Activated naive CD8-positive, alpha-beta T cell treated with anti-CD3 and anti-CD28 coated beads, Interleukin-2, amount 10 ng/mL, durations not matched to agents 7 days and 5 days (primary cell): ENCODE results near the gene YIPF4. TPM values are rescaled to one million over a fixed set of nuclear protein-coding genes. Genes with fewer than 3 reads are reported as not detected.
"Not testable (repeated sequence)": the region's sequence is repeated elsewhere in the genome, so short reads cannot be mapped to it uniquely, and the experiment has no call there.

Experiments used
- ATAC-seq: fragments of 150-1000 bp; cut with Tn5 transposase; one replicate; pipeline ENCODE4 v1.10.0; 2021; ENCODE audit warnings: low read depth, moderate library complexity
- POLR2A ChIA-PET: fragments of 350-600 bp; sonication (Branson Sonifier 250); formaldehyde crosslinking; loops from one replicate; lab custom pipeline; 2021; ENCODE audit warnings: antibody characterized with exemption; lab: Charles Lee
- DNase-seq: peaks from one replicate; pipeline ENCODE4 v3.0.0; 2021
- H3K27ac Mint-ChIP-seq: one replicate; pipeline ENCODE4 v1.8.0; 2022; ENCODE audit warnings: mild to moderate bottlenecking, mixed read lengths
- H3K27me3 Mint-ChIP-seq: one replicate; pipeline ENCODE4 v1.8.0; 2022; ENCODE audit warnings: mild to moderate bottlenecking, moderate library complexity, mixed read lengths
- H3K36me3 Mint-ChIP-seq: one replicate; pipeline ENCODE4 v1.8.0; 2021; ENCODE audit warnings: mild to moderate bottlenecking, mixed read lengths
- H3K4me1 Mint-ChIP-seq: one replicate; pipeline ENCODE4 v1.8.0; 2021; ENCODE audit warnings: mixed read lengths
- H3K4me3 Mint-ChIP-seq: one replicate; pipeline ENCODE4 v1.8.0; 2022; ENCODE audit warnings: mild to moderate bottlenecking, moderate library complexity, mixed read lengths
- H3K9me3 Mint-ChIP-seq: one replicate; pipeline ENCODE4 v1.8.0; 2021; ENCODE audit warnings: mixed read lengths
- total RNA-seq, 2 experiments: library from RNA; stranded (reverse); gene quantifications; one replicate each; pipeline ENCODE4 v1.2.3, GENCODE V29; 2021

The YIPF4 gene
- total RNA-seq, 2 experiments from 2014 or later, result 32.6 to 33.8 TPM

GRCh38 chr2:32293966-32294562, 16.4 kb downstream of the YIPF4 start:
- H3K36me3 Mint-ChIP-seq, result peaks cover 28% of the 10 kb centered on the region
- H3K4me1 Mint-ChIP-seq, H3K9me3 Mint-ChIP-seq, DNase-seq, ATAC-seq, H3K27me3 Mint-ChIP-seq, H3K27ac Mint-ChIP-seq, H3K4me3 Mint-ChIP-seq, POLR2A ChIA-PET: not testable (repeated sequence)

- Mint-ChIP-seq H3K36me3 (peaks cover 1% of the 10 kb centered on the region), H3K27ac (no peak overlapping the region)
- POLR2A ChIA-PET, result no interaction called here
Measured at GRCh38 chr2:32310577-32310976, 32.9 kb downstream of the YIPF4 start.

GRCh38 chr2:32314886-32315285, 37.2 kb downstream of the YIPF4 start:
- H3K36me3 Mint-ChIP-seq, result peaks cover 1% of the 10 kb centered on the region
- ATAC-seq (no peak), DNase-seq (no peak)
- H3K4me1 Mint-ChIP-seq, result no peaks in the 10 kb centered on the region
- no peak overlapping the region for H3K4me3 Mint-ChIP-seq
- POLR2A ChIA-PET, result no interaction called here
- no peaks in the 10 kb centered on the region for H3K27me3 Mint-ChIP-seq
- H3K9me3 Mint-ChIP-seq, result no peaks in the 10 kb centered on the region
- no peak overlapping the region for H3K27ac Mint-ChIP-seq

More at GRCh38 chr2:32310577-32310976, 32.9 kb downstream of the YIPF4 start:
- H3K4me3 Mint-ChIP-seq, result no peak overlapping the region
- H3K27me3 Mint-ChIP-seq, result no peaks in the 10 kb centered on the region
- no peaks in the 10 kb centered on the region for H3K9me3 Mint-ChIP-seq
- ATAC-seq (no peak), DNase-seq (no peak)
- H3K4me1 Mint-ChIP-seq, result no peaks in the 10 kb centered on the region

- H3K27ac Mint-ChIP-seq, ATAC-seq, DNase-seq, H3K9me3 Mint-ChIP-seq, POLR2A ChIA-PET, H3K4me1 Mint-ChIP-seq, H3K36me3 Mint-ChIP-seq, H3K4me3 Mint-ChIP-seq, H3K27me3 Mint-ChIP-seq: not testable (repeated sequence)
Measured at GRCh38 chr2:32328679-32329078, 51.0 kb downstream of the YIPF4 start.

GRCh38 chr2:32329180-32329980, 51.7 kb downstream of the YIPF4 start:
- POLR2A ChIA-PET, ATAC-seq, H3K4me3 Mint-ChIP-seq, H3K36me3 Mint-ChIP-seq, H3K27me3 Mint-ChIP-seq, H3K4me1 Mint-ChIP-seq, DNase-seq, H3K27ac Mint-ChIP-seq, H3K9me3 Mint-ChIP-seq: not testable (repeated sequence)

- Mint-ChIP-seq H3K36me3 (peaks cover 3% of the 10 kb centered on the region), H3K9me3 (no peaks in the 10 kb centered on the region), H3K4me3 (no peak overlapping the region), H3K27me3 (no peaks in the 10 kb centered on the region), H3K27ac (no peak overlapping the region), H3K4me1 (no peaks in the 10 kb centered on the region)
- DNase-seq, result no peak
- ATAC-seq, result no peak
- POLR2A ChIA-PET, result no interaction called here
Measured at GRCh38 chr2:32330136-32330535, 52.4 kb downstream of the YIPF4 start.

GRCh38 chr2:32342801-32343200, 65.1 kb downstream of the YIPF4 start:
- Mint-ChIP-seq H3K27me3 (no peaks in the 10 kb centered on the region), H3K4me1 (no peaks in the 10 kb centered on the region), H3K27ac (no peak overlapping the region), H3K36me3 (no peaks in the 10 kb centered on the region), H3K4me3 (no peak overlapping the region), H3K9me3 (no peaks in the 10 kb centered on the region)
- no peak for DNase-seq
- no peak for ATAC-seq
- POLR2A ChIA-PET, result no interaction called here

- H3K9me3 Mint-ChIP-seq, H3K36me3 Mint-ChIP-seq, DNase-seq, ATAC-seq, H3K4me1 Mint-ChIP-seq, POLR2A ChIA-PET, H3K27me3 Mint-ChIP-seq, H3K27ac Mint-ChIP-seq, H3K4me3 Mint-ChIP-seq: not testable (repeated sequence)
Measured at GRCh38 chr2:32350797-32351196, 73.1 kb downstream of the YIPF4 start.

GRCh38 chr2:32355976-32356680, 78.4 kb downstream of the YIPF4 start:
- Mint-ChIP-seq H3K4me3 (peak overlapping the region; percentile 86), H3K36me3 (peaks cover 17% of the 10 kb centered on the region), H3K27ac (peak overlapping the region; percentile 85), H3K4me1 (peaks cover 24% of the 10 kb centered on the region), H3K9me3 (no peaks in the 10 kb centered on the region), H3K27me3 (no peaks in the 10 kb centered on the region)
- DNase-seq (no peak), ATAC-seq (no peak)
- POLR2A ChIA-PET, result interaction anchor here (0.6 kb wide), 1 partner anchor 190 kb away, joined by 3 read pairs; no protein-coding TSS in a partner anchor

GRCh38 chr2:32356681-32357317, 79.1 kb downstream of the YIPF4 start, which contains the start of gene BIRC6:
Gene BIRC6, plus strand, starts transcription at chr2:32357023. Its CDS starts 139 bp downstream, at chr2:32357162.
- Mint-ChIP-seq H3K27me3 (no peaks in the 10 kb centered on the region), H3K4me1 (peaks cover 30% of the 10 kb centered on the region), H3K36me3 (peaks cover 23% of the 10 kb centered on the region), H3K9me3 (no peaks in the 10 kb centered on the region), H3K27ac (peak within 1 kb of the TSS; percentile 97), H3K4me3 (peak within 1 kb of the TSS; percentile 86)
- ATAC-seq (peak; percentile 92), DNase-seq (peak; percentile 94)
- POLR2A ChIA-PET, result interaction anchor here (0.6 to 1.0 kb wide), 2 partner anchors 10 to 190 kb away, joined by 3 to 7 read pairs; no protein-coding TSS in a partner anchor

- H3K4me1 Mint-ChIP-seq, result peaks cover 32% of the 10 kb centered on the region
- H3K27me3 Mint-ChIP-seq, result no peaks in the 10 kb centered on the region
- DNase-seq (no peak), ATAC-seq (peak; percentile 23)
- POLR2A ChIA-PET, result interaction anchor here (1.0 kb wide), 1 partner anchor 11 kb away, joined by 7 read pairs; no protein-coding TSS in a partner anchor
- H3K9me3 Mint-ChIP-seq, result no peaks in the 10 kb centered on the region
- peak overlapping the region; percentile 97 for H3K27ac Mint-ChIP-seq
- H3K36me3 Mint-ChIP-seq, result peaks cover 27% of the 10 kb centered on the region
- peak overlapping the region; percentile 86 for H3K4me3 Mint-ChIP-seq
Measured at GRCh38 chr2:32357318-32358110, 79.8 kb downstream of the YIPF4 start.

- Mint-ChIP-seq H3K27ac (peak overlapping the region; percentile 97), H3K36me3 (peaks cover 28% of the 10 kb centered on the region), H3K4me1 (peaks cover 32% of the 10 kb centered on the region), H3K27me3 (no peaks in the 10 kb centered on the region), H3K4me3 (peak overlapping the region; percentile 86), H3K9me3 (no peaks in the 10 kb centered on the region)
- POLR2A ChIA-PET, result interaction anchor here (1.0 kb wide), 1 partner anchor 12 kb away, joined by 7 read pairs; no protein-coding TSS in a partner anchor
- DNase-seq, result no peak
- no peak for ATAC-seq
Measured at GRCh38 chr2:32358111-32358482, 80.4 kb downstream of the YIPF4 start.
